HCT116 (cell line): ENCODE data around the gene GLMN. TPM values are rescaled to one million over a fixed set of nuclear protein-coding genes. Genes with fewer than 3 reads are reported as not detected.
"Not testable (repeated sequence)": the region's sequence is repeated elsewhere in the genome, so short reads cannot be mapped to it uniquely, and the experiment has no call there.

Experiments
- ATAC-seq: fragments of 200-7000 bp; cut with Tn5 transposase; 2 replicates; pipeline ENCODE4 v1.9.1; 2020; ENCODE audit warnings: mild to moderate bottlenecking, moderate library complexity
- BruUV-seq: library from RNA; stranded (reverse); fragments of 400-500 nt; replicated peaks from 2 replicates; lab custom pipeline; 2021; lab: Mats Ljungman, UMichigan
- CTCF ChIA-PET: fragments of 300-600 bp; sonication (Branson Sonifier 250); formaldehyde crosslinking; loops from one replicate; lab custom pipeline; 2021; ENCODE audit warnings: antibody characterized with exemption; lab: Charles Lee
- POLR2A ChIA-PET: fragments of 300-600, 350-600 bp; sonication (Branson Sonifier 250); formaldehyde crosslinking; loops from one replicate; lab custom pipeline; 2021; ENCODE audit warnings: antibody characterized with exemption; lab: Charles Lee
- RAD21 ChIA-PET, 2 experiments: fragments of 300-600 bp; sonication (Branson Sonifier 250); formaldehyde crosslinking; loops; one replicate each; lab custom pipeline; 2023; ENCODE audit warnings: low total read pairs in 2 of 2; ENCODE audit not compliant: uncharacterized antibody in 2 of 2, unreplicated experiment in 2 of 2, low non-redundant PET in 1 of 2; lab: Charles Lee
- DNase-seq: peaks from one replicate; pipeline ENCODE4 v3.0.0-alpha.2; 2010; ENCODE audit warnings: low read depth, low spot score
- H2AFZ ChIP-seq: fragments of 200-600 bp; shearing (Covaris generic), sonication (generic); 2 replicates; pipeline ENCODE4 v1.6.1; 2017; ENCODE audit warnings: low read depth, mixed run types, mixed read lengths, antibody characterized with exemption, low read length; ENCODE audit not compliant: poor library complexity, severe bottlenecking
- H3K27ac ChIP-seq: 2 replicates; pipeline ENCODE4 v1.5.1; 2012; ENCODE audit warnings: low read depth, low read length
- H3K27me3 ChIP-seq: fragments of 200-600 bp; sonication (generic); 2 replicates; pipeline ENCODE4 v1.6.1; 2016; ENCODE audit warnings: mixed run types, low read length, mixed read lengths; ENCODE audit not compliant: insufficient read depth
- H3K36me3 ChIP-seq, 2 experiments: fragments of 200-500 bp in 1 of 2; fragments of 200-600 bp in 1 of 2; sonication (Bioruptor generic) in 1 of 2; sonication (generic) in 1 of 2; 2 replicates each; pipeline versions ENCODE4 v1.5.1 to v1.6.1; 2014 to 2016; ENCODE audit warnings: low read length in 2 of 2, inconsistent platforms in 1 of 2, mixed read lengths in 1 of 2, mixed run types in 1 of 2; ENCODE audit not compliant: insufficient read depth in 2 of 2, control insufficient read depth in 1 of 2
- H3K4me1 ChIP-seq, 2 experiments: fragments of 200-600 bp in 1 of 2; sonication (generic) in 1 of 2; 2 replicates each; pipeline versions ENCODE4 v1.5.1 to v1.6.1; 2012 to 2017; ENCODE audit warnings: low read length in 2 of 2, inconsistent platforms in 1 of 2, mild to moderate bottlenecking in 1 of 2, mixed read lengths in 1 of 2, mixed run types in 1 of 2, moderate library complexity in 1 of 2; ENCODE audit not compliant: insufficient read depth in 2 of 2, control insufficient read depth in 1 of 2
- H3K4me2 ChIP-seq: fragments of 200-600 bp; sonication (generic); 2 replicates; pipeline ENCODE4 v1.6.1; 2017; ENCODE audit warnings: mixed run types, low read length, mixed read lengths
- H3K4me3 ChIP-seq, 2 experiments: fragments of 200-600 bp in 1 of 2; sonication (generic) in 1 of 2; replicated peaks in 1 of 2; 2 replicates each; pipeline ENCODE4 v1.5.1; 2011 to 2016; ENCODE audit warnings: low read length in 2 of 2, control low read depth in 1 of 2, low read depth in 1 of 2, mild to moderate bottlenecking in 1 of 2, mixed read lengths in 1 of 2, mixed run types in 1 of 2
- H3K79me2 ChIP-seq: fragments of 200-600 bp; sonication (generic); 2 replicates; pipeline ENCODE4 v1.6.1; 2017; ENCODE audit warnings: mild to moderate bottlenecking, mixed run types, low read length, moderate library complexity, mixed read lengths; ENCODE audit not compliant: insufficient read depth
- H3K9ac ChIP-seq: fragments of 200-600 bp; sonication (generic); 2 replicates; pipeline ENCODE4 v1.6.1; 2016; ENCODE audit warnings: low read length, mixed read lengths
- H3K9me2 ChIP-seq: fragments of 200-600 bp; sonication (generic), shearing (Covaris generic); 2 replicates; pipeline ENCODE4 v1.6.1; 2017; ENCODE audit warnings: mixed run types, mild to moderate bottlenecking, moderate library complexity; ENCODE audit not compliant: insufficient read depth
- H3K9me3 ChIP-seq, 2 experiments: fragments of 200-500 bp in 1 of 2; fragments of 200-600 bp in 1 of 2; sonication (Bioruptor generic) in 1 of 2; sonication (generic) in 1 of 2; 2 replicates each; pipeline ENCODE4 v1.6.1; 2014 to 2017; ENCODE audit warnings: low read length in 2 of 2, mixed read lengths in 2 of 2, inconsistent platforms in 1 of 2, low read depth in 1 of 2, mild to moderate bottlenecking in 1 of 2, mixed run types in 1 of 2, moderate library complexity in 1 of 2; ENCODE audit not compliant: control insufficient read depth in 1 of 2, insufficient read depth in 1 of 2
- H4K20me1 ChIP-seq: fragments of 200-600 bp; sonication (generic), shearing (Covaris generic); 2 replicates; pipeline ENCODE4 v1.6.1; 2017; ENCODE audit warnings: mixed run types, mild to moderate bottlenecking, moderate library complexity; ENCODE audit not compliant: insufficient read depth
- CEBPB ChIP-seq: IDR thresholded peaks from 2 replicates; pipeline ENCODE4 v1.6.1; 2012; ENCODE audit warnings: low read depth
- FOSL1 ChIP-seq: IDR thresholded peaks from 2 replicates; pipeline ENCODE4 v1.6.1; 2012; ENCODE audit warnings: low read depth
- RAD21 ChIP-seq: IDR thresholded peaks from 2 replicates; pipeline ENCODE4 v1.6.1; 2012; ENCODE audit warnings: low read depth, mild to moderate bottlenecking
- SIN3A ChIP-seq: IDR thresholded peaks from 2 replicates; pipeline ENCODE4 v1.6.1; 2012; ENCODE audit warnings: low read depth
- SP1 ChIP-seq: IDR thresholded peaks from 2 replicates; pipeline ENCODE4 v1.6.1; 2012; ENCODE audit warnings: low read depth
- SRF ChIP-seq: IDR thresholded peaks from 2 replicates; pipeline ENCODE4 v1.6.1; 2012; ENCODE audit warnings: low read depth
- TCF7L2 ChIP-seq: IDR thresholded peaks from 2 replicates; pipeline ENCODE4 v1.7.0; 2011; ENCODE audit warnings: borderline replicate concordance, inconsistent platforms; ENCODE audit not compliant: insufficient read depth, insufficient read length; ENCODE audit errors: extremely low read depth
- ZFX ChIP-seq: fragments of 450-650 bp; IDR thresholded peaks from 2 replicates; pipeline ENCODE4 v1.6.1; 2017
- intact Hi-C: fragments of 100-400 bp; cut with micrococcal nuclease; formaldehyde crosslinking; loops from 2 replicates; pipeline ENCODE4 v1.10.0; 2022
- total RNA-seq: library from RNA; stranded (reverse); gene quantifications from one replicate; pipeline ENCODE4 v1.2.1, GENCODE V29; 2021; ENCODE audit not compliant: unreplicated experiment
- TF ChIP-seq, protein P1 (sequence below): IDR thresholded peaks from 2 replicates; pipeline ENCODE4 v1.6.1; 2012; ENCODE audit warnings: low read depth
- TF ChIP-seq, protein P2 (sequence below): IDR thresholded peaks from 2 replicates; pipeline ENCODE4 v1.6.1; 2011; ENCODE audit warnings: mild to moderate bottlenecking, low read length, moderate library complexity; ENCODE audit not compliant: insufficient replicate concordance; ENCODE audit errors: extremely low read depth

GLMN gene
- total RNA-seq, 1 experiment from 2014 or later, result 10.9 TPM

DNA sequence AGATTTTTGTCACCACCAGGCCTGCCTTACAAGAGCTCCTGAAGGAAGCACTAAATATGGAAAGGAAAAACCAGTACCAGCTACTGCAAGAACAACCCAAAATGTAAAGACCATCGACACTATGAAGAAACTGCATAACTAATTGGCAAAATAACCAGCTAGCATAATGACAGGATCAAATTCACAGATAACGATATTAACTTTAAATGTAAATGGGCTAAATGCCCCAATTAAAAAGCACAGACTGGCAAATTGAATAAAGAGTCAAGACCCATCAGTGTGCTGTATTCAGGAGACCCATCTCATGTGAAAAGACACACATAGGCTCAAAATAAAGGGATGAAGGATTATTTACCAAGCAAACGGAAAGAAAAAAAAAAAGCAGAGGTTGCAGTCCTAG lies 44.1 kb downstream of the GLMN start:
- POLR2A ChIA-PET, H3K4me3 ChIP-seq, DNase-seq, H3K27ac ChIP-seq, ATAC-seq, H2AFZ ChIP-seq, CTCF ChIA-PET, H3K4me1 ChIP-seq, H3K27me3 ChIP-seq, H3K36me3 ChIP-seq, BruUV-seq, H3K9me2 ChIP-seq, intact Hi-C loops, RAD21 ChIA-PET, H4K20me1 ChIP-seq, H3K9ac ChIP-seq, H3K4me2 ChIP-seq, H3K9me3 ChIP-seq, H3K79me2 ChIP-seq: not testable (repeated sequence)

DNA sequence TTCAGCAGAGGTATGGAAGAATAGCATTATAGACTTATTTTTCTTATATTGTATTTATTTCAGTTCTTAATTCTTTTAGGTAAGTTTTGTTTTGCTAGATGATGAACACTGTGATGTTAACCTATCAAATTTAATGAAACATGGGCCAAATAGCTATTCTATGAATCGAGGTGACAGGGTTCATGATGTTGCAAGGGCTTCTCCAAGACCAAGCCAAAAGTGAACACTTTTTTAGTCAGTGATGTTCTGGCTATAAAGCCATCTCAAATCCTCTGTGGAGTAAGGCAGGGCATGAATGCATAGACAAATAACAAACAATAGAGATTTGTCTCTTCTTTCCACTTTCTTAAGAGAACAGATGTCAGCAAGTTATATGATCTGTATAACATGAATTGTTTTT lies 54.4 kb downstream of the GLMN start:
- no peaks in the 10 kb centered on the region for H3K27me3 ChIP-seq
- POLR2A ChIA-PET, result no interaction called here
- no peak overlapping the region for H3K9ac ChIP-seq
- CTCF ChIA-PET, result no interaction called here
- H2AFZ ChIP-seq, result no peak overlapping the region
- no TSS peak for BruUV-seq
- intact Hi-C loops, result no loop called here
- no peaks in the 10 kb centered on the region for H3K4me1 ChIP-seq
- no peak overlapping the region for H3K27ac ChIP-seq
- no peak overlapping the region for H3K4me2 ChIP-seq
- H3K79me2 ChIP-seq, result no peaks in the 10 kb centered on the region
- no peak overlapping the region for H3K4me3 ChIP-seq
- no peaks in the 10 kb centered on the region for H3K36me3 ChIP-seq
- H4K20me1 ChIP-seq, result no peaks in the 10 kb centered on the region
- RAD21 ChIA-PET, result no interaction called here
- no peaks in the 10 kb centered on the region for H3K9me3 ChIP-seq
- ATAC-seq, result no peak
- TF ChIP-seq, protein P1, sequence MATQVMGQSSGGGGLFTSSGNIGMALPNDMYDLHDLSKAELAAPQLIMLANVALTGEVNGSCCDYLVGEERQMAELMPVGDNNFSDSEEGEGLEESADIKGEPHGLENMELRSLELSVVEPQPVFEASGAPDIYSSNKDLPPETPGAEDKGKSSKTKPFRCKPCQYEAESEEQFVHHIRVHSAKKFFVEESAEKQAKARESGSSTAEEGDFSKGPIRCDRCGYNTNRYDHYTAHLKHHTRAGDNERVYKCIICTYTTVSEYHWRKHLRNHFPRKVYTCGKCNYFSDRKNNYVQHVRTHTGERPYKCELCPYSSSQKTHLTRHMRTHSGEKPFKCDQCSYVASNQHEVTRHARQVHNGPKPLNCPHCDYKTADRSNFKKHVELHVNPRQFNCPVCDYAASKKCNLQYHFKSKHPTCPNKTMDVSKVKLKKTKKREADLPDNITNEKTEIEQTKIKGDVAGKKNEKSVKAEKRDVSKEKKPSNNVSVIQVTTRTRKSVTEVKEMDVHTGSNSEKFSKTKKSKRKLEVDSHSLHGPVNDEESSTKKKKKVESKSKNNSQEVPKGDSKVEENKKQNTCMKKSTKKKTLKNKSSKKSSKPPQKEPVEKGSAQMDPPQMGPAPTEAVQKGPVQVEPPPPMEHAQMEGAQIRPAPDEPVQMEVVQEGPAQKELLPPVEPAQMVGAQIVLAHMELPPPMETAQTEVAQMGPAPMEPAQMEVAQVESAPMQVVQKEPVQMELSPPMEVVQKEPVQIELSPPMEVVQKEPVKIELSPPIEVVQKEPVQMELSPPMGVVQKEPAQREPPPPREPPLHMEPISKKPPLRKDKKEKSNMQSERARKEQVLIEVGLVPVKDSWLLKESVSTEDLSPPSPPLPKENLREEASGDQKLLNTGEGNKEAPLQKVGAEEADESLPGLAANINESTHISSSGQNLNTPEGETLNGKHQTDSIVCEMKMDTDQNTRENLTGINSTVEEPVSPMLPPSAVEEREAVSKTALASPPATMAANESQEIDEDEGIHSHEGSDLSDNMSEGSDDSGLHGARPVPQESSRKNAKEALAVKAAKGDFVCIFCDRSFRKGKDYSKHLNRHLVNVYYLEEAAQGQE, result no peak
- no peak for TF ChIP-seq CEBPB
- TF ChIP-seq SRF, result no peak
- no peak for TF ChIP-seq RAD21
- no peak for TF ChIP-seq SP1
- TF ChIP-seq, protein P2, sequence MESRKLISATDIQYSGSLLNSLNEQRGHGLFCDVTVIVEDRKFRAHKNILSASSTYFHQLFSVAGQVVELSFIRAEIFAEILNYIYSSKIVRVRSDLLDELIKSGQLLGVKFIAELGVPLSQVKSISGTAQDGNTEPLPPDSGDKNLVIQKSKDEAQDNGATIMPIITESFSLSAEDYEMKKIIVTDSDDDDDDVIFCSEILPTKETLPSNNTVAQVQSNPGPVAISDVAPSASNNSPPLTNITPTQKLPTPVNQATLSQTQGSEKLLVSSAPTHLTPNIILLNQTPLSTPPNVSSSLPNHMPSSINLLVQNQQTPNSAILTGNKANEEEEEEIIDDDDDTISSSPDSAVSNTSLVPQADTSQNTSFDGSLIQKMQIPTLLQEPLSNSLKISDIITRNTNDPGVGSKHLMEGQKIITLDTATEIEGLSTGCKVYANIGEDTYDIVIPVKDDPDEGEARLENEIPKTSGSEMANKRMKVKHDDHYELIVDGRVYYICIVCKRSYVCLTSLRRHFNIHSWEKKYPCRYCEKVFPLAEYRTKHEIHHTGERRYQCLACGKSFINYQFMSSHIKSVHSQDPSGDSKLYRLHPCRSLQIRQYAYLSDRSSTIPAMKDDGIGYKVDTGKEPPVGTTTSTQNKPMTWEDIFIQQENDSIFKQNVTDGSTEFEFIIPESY, result no peak
- no peak for TF ChIP-seq TCF7L2
- TF ChIP-seq SIN3A, result no peak
- TF ChIP-seq ZFX, result no peak
- TF ChIP-seq FOSL1, result no peak
- no peaks in the 10 kb centered on the region for H3K9me2 ChIP-seq
- DNase-seq, result no peak
